ENCODE results near the gene ZNF254.
"Not testable (repeated sequence)": the region's sequence is repeated elsewhere in the genome, so short reads cannot be mapped to it uniquely, and the experiment has no call there.

The ZNF254 gene

DNA sequence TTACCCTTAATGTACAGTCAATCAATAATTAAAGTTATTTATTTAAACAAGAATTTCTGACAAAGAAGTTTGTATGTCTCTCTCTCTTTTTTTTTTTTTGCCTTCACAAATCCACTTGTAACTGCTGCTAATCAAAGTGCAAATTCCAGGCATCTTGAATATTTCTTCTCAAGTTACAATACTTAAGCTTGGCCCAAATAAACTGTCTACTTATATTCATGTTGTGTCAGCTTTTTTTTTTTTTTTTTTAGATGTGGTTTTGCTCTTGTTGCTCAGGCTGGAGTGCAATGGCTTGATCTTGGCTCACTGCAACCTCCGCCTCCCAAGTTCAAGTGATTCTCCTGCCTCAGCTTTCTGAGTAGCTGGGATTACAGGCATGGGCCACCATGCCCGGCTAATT, 13.6 kb downstream of the ZNF254 start:
- not testable (repeated sequence) for H3K4me3 ChIP-seq (ENCODE audit: low read depth in 1 of 2, low read length in 2 of 2); H3K9me3 ChIP-seq (ENCODE audit: control insufficient read depth in 1 of 2, low read length in 2 of 2); H3K27me3 ChIP-seq (ENCODE audit: control insufficient read depth in 1 of 2, insufficient read depth in 2 of 2, low read length in 2 of 2); H3K4me1 ChIP-seq (ENCODE audit: control insufficient read depth in 1 of 2, insufficient read depth in 2 of 2, low read length in 2 of 2); H3K9ac ChIP-seq (ENCODE audit: low read depth in 1 of 2, low read length in 2 of 2); H3K27ac ChIP-seq (ENCODE audit: low read depth, low read length)
- peaks cover 0 to 12% of the 10 kb centered on the region in 2 donors for H3K36me3 ChIP-seq (ENCODE audit: control insufficient read depth in 1 of 2, insufficient read depth in 2 of 2, low read length in 2 of 2)

DNA sequence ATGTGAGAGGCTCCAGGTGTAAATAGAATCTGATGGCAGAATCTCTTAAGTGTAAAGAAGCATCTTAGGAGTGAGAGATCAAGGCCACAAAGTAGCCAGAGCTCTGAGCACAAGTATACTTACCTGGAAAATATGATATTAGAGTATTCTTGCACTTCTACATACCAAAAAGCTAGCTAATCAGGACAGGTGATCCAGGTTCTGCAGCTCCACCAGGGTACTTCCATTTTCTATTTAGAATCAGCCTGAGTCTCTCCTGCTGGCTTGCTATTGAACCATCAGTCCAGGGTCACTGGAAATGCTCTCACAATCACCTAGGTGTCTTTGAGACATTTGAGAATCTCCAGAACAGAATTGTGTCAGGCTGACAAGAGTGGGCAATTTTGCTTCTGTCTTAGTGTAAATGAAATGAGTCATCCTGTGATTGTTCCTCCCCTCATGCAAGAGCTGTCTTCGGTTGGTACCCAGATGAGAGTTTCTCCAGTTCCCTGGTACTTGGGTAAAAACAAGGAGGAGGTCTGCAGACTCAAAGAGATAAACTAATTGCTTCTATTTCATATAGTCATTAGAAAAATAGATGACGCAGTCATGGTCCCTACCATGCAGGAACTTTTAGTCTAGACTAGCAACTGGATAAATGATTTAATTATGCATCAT, 14.6 kb downstream of the ZNF254 start:
- H3K27me3 ChIP-seq (ENCODE audit: control insufficient read depth in 1 of 2, insufficient read depth in 2 of 2, low read length in 2 of 2): no peaks in the 10 kb centered on the region
- H3K4me1 ChIP-seq (ENCODE audit: control insufficient read depth in 1 of 2, insufficient read depth in 2 of 2, low read length in 2 of 2): no peaks in the 10 kb centered on the region
- H3K36me3 ChIP-seq (ENCODE audit: control insufficient read depth in 1 of 2, insufficient read depth in 2 of 2, low read length in 2 of 2): peaks cover 0 to 15% of the 10 kb centered on the region in 2 donors
- H3K9me3 ChIP-seq (ENCODE audit: control insufficient read depth in 1 of 2, low read length in 2 of 2): no peaks in the 10 kb centered on the region
- no peak overlapping the region for H3K4me3 ChIP-seq (ENCODE audit: low read depth in 1 of 2, low read length in 2 of 2)
- H3K27ac ChIP-seq (ENCODE audit: low read depth, low read length): no peak overlapping the region
- no peak overlapping the region for H3K9ac ChIP-seq (ENCODE audit: low read depth in 1 of 2, low read length in 2 of 2)

DNA sequence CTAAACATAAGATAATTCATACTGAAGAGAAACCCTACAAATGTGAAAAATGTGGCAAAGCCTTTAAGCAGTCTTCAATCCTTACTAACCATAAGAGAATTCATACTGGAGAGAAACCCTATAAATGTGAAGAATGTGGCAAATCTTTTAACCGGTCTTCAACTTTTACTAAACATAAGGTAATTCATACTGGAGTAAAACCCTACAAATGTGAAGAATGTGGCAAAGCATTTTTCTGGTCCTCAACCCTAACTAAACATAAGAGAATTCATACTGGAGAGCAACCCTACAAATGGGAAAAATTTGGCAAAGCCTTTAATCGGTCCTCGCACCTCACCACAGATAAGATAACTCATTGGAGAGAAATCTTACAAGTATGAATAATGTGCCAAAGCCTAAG, 40.6 kb downstream of the ZNF254 start:
- Histone ChIP-seq H3K36me3 (ENCODE audit: control insufficient read depth in 1 of 2, insufficient read depth in 2 of 2, low read length in 2 of 2) (peaks cover 16 to 21% of the 10 kb centered on the region in 2 donors), H3K4me1 (ENCODE audit: control insufficient read depth in 1 of 2, insufficient read depth in 2 of 2, low read length in 2 of 2) (no peaks in the 10 kb centered on the region), H3K27me3 (ENCODE audit: control insufficient read depth in 1 of 2, insufficient read depth in 2 of 2, low read length in 2 of 2) (no peaks in the 10 kb centered on the region), H3K9me3 (ENCODE audit: control insufficient read depth in 1 of 2, low read length in 2 of 2) (peaks cover 44 to 76% of the 10 kb centered on the region in 2 donors), H3K9ac (ENCODE audit: low read depth in 1 of 2, low read length in 2 of 2) (no peak overlapping the region), H3K4me3 (ENCODE audit: low read depth in 1 of 2, low read length in 2 of 2) (no peak overlapping the region), H3K27ac (ENCODE audit: low read depth, low read length) (no peak overlapping the region)

DNA sequence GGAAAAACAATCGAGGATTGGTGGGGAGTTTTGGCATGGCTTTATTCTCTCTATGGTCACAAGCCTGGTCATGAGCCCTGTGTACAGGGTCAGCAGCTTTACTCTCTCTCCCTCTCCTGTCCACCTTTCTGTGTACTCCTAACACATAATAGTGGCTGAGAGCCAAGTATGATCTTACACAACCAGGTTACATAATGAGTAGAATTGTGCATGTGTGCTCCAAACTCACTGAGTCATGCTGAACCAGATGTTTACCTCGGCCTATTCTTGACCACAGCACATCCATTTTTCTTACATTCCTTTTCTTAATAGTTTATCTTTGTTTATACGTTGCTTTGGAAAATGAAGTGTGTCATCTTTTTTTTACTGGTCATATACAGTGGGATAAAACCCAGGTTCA, 53.1 kb downstream of the ZNF254 start:
- Histone ChIP-seq H3K36me3 (ENCODE audit: control insufficient read depth in 1 of 2, insufficient read depth in 2 of 2, low read length in 2 of 2) (peaks cover 0 to 6% of the 10 kb centered on the region in 2 donors), H3K27me3 (ENCODE audit: control insufficient read depth in 1 of 2, insufficient read depth in 2 of 2, low read length in 2 of 2) (no peaks in the 10 kb centered on the region), H3K4me3 (ENCODE audit: low read depth in 1 of 2, low read length in 2 of 2) (no peak overlapping the region), H3K4me1 (ENCODE audit: control insufficient read depth in 1 of 2, insufficient read depth in 2 of 2, low read length in 2 of 2) (no peaks in the 10 kb centered on the region), H3K9ac (ENCODE audit: low read depth in 1 of 2, low read length in 2 of 2) (no peak overlapping the region), H3K27ac (ENCODE audit: low read depth, low read length) (no peak overlapping the region), H3K9me3 (ENCODE audit: control insufficient read depth in 1 of 2, low read length in 2 of 2) (peaks cover 51 to 60% of the 10 kb centered on the region in 2 donors)

DNA sequence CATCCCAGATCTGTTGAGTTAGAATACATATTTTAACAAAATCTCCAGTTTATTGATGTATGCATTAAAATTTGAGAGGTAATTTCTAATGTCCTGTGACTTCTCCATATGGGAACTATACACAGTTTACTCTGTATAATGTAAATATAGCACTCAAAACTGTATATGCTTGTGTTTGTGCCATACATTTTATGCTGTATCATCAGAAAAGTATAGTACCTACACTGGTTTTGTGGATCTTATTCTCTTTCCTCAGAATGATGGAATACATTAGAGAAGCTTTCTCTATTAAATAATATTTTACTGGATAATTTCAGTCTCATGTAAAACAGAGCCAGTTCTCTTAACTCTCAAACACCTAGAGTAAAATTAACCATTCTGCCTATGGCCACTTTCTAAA, 53.6 kb downstream of the ZNF254 start:
- Histone ChIP-seq H3K27me3 (ENCODE audit: control insufficient read depth in 1 of 2, insufficient read depth in 2 of 2, low read length in 2 of 2) (no peaks in the 10 kb centered on the region), H3K4me1 (ENCODE audit: control insufficient read depth in 1 of 2, insufficient read depth in 2 of 2, low read length in 2 of 2) (no peaks in the 10 kb centered on the region), H3K36me3 (ENCODE audit: control insufficient read depth in 1 of 2, insufficient read depth in 2 of 2, low read length in 2 of 2) (peaks cover 0 to 6% of the 10 kb centered on the region in 2 donors), H3K4me3 (ENCODE audit: low read depth in 1 of 2, low read length in 2 of 2) (no peak overlapping the region), H3K9ac (ENCODE audit: low read depth in 1 of 2, low read length in 2 of 2) (no peak overlapping the region), H3K9me3 (ENCODE audit: control insufficient read depth in 1 of 2, low read length in 2 of 2) (peaks cover 49 to 58% of the 10 kb centered on the region in 2 donors), H3K27ac (ENCODE audit: low read depth, low read length) (no peak overlapping the region)

DNA sequence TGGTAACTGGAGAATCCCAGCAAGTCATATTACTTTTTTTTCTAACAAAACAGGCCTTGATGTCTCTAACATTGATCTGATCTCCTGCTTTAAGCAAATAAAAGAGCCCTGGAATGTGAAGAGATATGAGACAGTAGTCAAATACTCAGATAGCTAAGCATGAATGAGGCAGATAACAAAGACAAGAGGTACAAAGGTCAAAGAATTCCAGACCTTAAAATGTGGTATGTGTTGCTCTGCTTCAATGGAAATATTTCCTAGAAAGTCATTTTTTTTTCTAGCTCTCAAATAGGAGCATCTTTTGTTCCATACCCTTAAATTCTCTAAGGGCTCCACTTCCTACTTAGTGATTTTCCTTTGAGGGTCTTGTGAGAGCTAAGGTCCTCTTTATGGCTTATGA, 54.6 kb downstream of the ZNF254 start:
- H3K9ac ChIP-seq (ENCODE audit: low read depth in 1 of 2, low read length in 2 of 2): no peak overlapping the region
- H3K9me3 ChIP-seq (ENCODE audit: control insufficient read depth in 1 of 2, low read length in 2 of 2): peaks cover 53% of the 10 kb centered on the region in 2 donors
- no peaks in the 10 kb centered on the region for H3K4me1 ChIP-seq (ENCODE audit: control insufficient read depth in 1 of 2, insufficient read depth in 2 of 2, low read length in 2 of 2)
- peaks cover 0 to 6% of the 10 kb centered on the region in 2 donors for H3K36me3 ChIP-seq (ENCODE audit: control insufficient read depth in 1 of 2, insufficient read depth in 2 of 2, low read length in 2 of 2)
- no peak overlapping the region for H3K4me3 ChIP-seq (ENCODE audit: low read depth in 1 of 2, low read length in 2 of 2)
- no peaks in the 10 kb centered on the region for H3K27me3 ChIP-seq (ENCODE audit: control insufficient read depth in 1 of 2, insufficient read depth in 2 of 2, low read length in 2 of 2)
- H3K27ac ChIP-seq (ENCODE audit: low read depth, low read length): no peak overlapping the region

DNA sequence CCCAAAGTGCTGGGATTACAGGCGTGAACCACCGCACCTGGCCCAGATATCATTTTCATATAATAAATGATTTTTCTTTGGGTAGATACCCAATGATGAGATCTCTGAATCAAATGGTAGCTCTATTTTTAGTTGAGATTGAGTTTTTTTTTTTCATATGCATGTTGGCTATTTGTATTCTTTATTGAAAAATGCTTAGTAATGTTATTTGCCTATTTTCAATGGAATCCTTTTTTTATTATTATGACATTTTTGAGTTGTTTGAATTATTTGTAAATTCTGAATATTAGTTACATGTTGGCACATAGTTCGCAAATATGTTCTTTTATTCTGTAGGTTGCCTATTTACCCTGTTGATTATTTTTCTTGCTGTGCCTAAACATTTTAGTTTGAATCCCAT, 55.8 kb downstream of the ZNF254 start:
- no peaks in the 10 kb centered on the region for H3K4me1 ChIP-seq (ENCODE audit: control insufficient read depth in 1 of 2, insufficient read depth in 2 of 2, low read length in 2 of 2)
- H3K4me3 ChIP-seq (ENCODE audit: low read depth in 1 of 2, low read length in 2 of 2): no peak overlapping the region
- H3K27me3 ChIP-seq (ENCODE audit: control insufficient read depth in 1 of 2, insufficient read depth in 2 of 2, low read length in 2 of 2): no peaks in the 10 kb centered on the region
- peaks cover 47% of the 10 kb centered on the region in 2 donors for H3K9me3 ChIP-seq (ENCODE audit: control insufficient read depth in 1 of 2, low read length in 2 of 2)
- no peaks in the 10 kb centered on the region for H3K36me3 ChIP-seq (ENCODE audit: control insufficient read depth in 1 of 2, insufficient read depth in 2 of 2, low read length in 2 of 2)
- H3K9ac ChIP-seq (ENCODE audit: low read depth in 1 of 2, low read length in 2 of 2): no peak overlapping the region
- H3K27ac ChIP-seq (ENCODE audit: low read depth, low read length): no peak overlapping the region

DNA sequence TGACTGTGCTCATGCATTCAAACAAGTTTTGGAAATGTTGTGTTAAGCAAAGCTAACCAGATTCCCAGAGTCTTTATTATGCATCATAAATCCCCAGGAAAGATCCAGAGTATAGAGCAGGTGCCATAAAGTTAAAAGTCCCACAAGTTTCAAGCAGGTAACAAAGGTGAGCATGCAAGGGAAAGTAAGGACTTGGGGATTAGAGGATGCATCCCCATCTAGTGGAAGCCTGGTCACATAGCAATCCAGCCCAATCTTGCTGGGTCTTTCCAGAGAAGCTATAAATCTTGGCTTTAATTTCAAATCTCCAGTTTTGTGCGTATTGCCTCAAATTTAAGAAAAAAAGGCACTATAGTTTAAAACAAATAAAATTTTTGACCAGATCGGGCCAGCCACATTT, 72.7 kb downstream of the ZNF254 start:
- H3K4me1 ChIP-seq (ENCODE audit: control insufficient read depth in 1 of 2, insufficient read depth in 2 of 2, low read length in 2 of 2): no peaks in the 10 kb centered on the region
- H3K27me3 ChIP-seq (ENCODE audit: control insufficient read depth in 1 of 2, insufficient read depth in 2 of 2, low read length in 2 of 2): no peaks in the 10 kb centered on the region
- peaks cover 41 to 50% of the 10 kb centered on the region in 2 donors for H3K9me3 ChIP-seq (ENCODE audit: control insufficient read depth in 1 of 2, low read length in 2 of 2)
- no peak overlapping the region for H3K9ac ChIP-seq (ENCODE audit: low read depth in 1 of 2, low read length in 2 of 2)
- no peaks in the 10 kb centered on the region for H3K36me3 ChIP-seq (ENCODE audit: control insufficient read depth in 1 of 2, insufficient read depth in 2 of 2, low read length in 2 of 2)
- H3K27ac ChIP-seq (ENCODE audit: low read depth, low read length): no peak overlapping the region
- no peak overlapping the region for H3K4me3 ChIP-seq (ENCODE audit: low read depth in 1 of 2, low read length in 2 of 2)

DNA sequence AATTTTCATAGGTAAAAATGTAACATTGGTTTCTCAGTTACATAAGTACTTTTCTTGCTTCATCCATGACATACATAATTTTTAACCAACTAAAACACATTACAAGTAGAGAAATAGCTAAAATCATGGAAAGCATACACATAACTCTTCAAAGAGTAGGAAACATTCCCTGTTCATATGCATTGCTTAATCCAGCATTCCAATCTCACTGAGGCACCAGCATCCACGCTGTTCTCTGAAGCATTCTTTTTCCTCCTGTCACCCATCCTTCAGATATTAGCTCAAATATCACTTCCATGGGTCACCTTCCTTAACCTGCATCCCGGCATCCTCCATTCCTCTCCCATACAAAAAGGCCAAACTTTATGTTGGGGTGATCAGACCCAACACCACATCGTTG, 79.1 kb downstream of the ZNF254 start:
- Histone ChIP-seq H3K9ac (ENCODE audit: low read depth in 1 of 2, low read length in 2 of 2) (no peak overlapping the region), H3K27ac (ENCODE audit: low read depth, low read length) (no peak overlapping the region), H3K27me3 (ENCODE audit: control insufficient read depth in 1 of 2, insufficient read depth in 2 of 2, low read length in 2 of 2) (no peaks in the 10 kb centered on the region), H3K36me3 (ENCODE audit: control insufficient read depth in 1 of 2, insufficient read depth in 2 of 2, low read length in 2 of 2) (no peaks in the 10 kb centered on the region), H3K4me1 (ENCODE audit: control insufficient read depth in 1 of 2, insufficient read depth in 2 of 2, low read length in 2 of 2) (no peaks in the 10 kb centered on the region), H3K4me3 (ENCODE audit: low read depth in 1 of 2, low read length in 2 of 2) (no peak overlapping the region), H3K9me3 (ENCODE audit: control insufficient read depth in 1 of 2, low read length in 2 of 2) (peaks cover 37 to 52% of the 10 kb centered on the region in 2 donors)

DNA sequence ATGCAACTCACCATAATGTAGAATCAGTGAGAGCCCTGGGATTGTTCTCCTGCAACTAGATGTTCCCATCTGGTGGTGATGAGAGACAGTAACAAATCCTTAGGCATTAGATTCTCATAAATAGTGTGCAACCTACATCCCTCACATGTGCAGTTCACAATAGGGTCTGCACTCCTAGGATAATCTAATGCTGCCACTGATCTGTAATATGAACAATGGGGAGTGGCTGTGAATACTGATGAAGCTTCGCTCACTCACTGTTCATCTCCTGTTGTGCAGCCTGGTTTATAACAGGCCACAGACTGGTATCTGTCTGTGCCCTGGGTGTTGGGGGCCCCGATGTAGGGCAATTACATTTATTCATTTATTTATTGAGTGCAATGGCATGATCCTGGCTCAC, 86.9 kb downstream of the ZNF254 start:
- H3K9ac ChIP-seq (ENCODE audit: low read depth in 1 of 2, low read length in 2 of 2): no peak overlapping the region
- H3K4me1 ChIP-seq (ENCODE audit: control insufficient read depth in 1 of 2, insufficient read depth in 2 of 2, low read length in 2 of 2): no peaks in the 10 kb centered on the region
- H3K27ac ChIP-seq (ENCODE audit: low read depth, low read length): no peak overlapping the region
- peaks cover 27 to 37% of the 10 kb centered on the region in 2 donors for H3K9me3 ChIP-seq (ENCODE audit: control insufficient read depth in 1 of 2, low read length in 2 of 2)
- no peaks in the 10 kb centered on the region for H3K36me3 ChIP-seq (ENCODE audit: control insufficient read depth in 1 of 2, insufficient read depth in 2 of 2, low read length in 2 of 2)
- H3K27me3 ChIP-seq (ENCODE audit: control insufficient read depth in 1 of 2, insufficient read depth in 2 of 2, low read length in 2 of 2): no peaks in the 10 kb centered on the region
- no peak overlapping the region for H3K4me3 ChIP-seq (ENCODE audit: low read depth in 1 of 2, low read length in 2 of 2)

DNA sequence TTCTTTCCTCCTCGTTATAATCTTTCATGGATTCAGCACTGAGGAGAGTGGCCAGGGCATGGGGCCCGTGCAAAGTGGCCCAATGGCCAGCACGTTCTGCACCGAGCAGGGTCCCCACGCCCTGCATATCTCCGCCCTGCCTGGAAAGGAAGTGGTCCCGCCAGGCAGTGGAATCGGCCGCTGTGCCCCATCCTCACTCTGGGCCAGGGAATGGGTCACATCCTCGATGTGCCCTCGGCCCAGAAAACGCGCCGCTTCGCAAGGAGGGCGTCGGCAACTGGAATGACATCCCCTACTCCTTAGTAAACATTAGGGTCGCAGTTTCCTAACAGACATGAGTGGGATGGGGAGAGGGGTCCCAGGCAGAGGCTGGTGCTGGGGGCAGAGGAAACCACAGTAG, 90.7 kb downstream of the ZNF254 start:
- Histone ChIP-seq H3K9ac (ENCODE audit: low read depth in 1 of 2, low read length in 2 of 2) (no peak overlapping the region), H3K27ac (ENCODE audit: low read depth, low read length) (no peak overlapping the region), H3K4me3 (ENCODE audit: low read depth in 1 of 2, low read length in 2 of 2) (no peak overlapping the region), H3K4me1 (ENCODE audit: control insufficient read depth in 1 of 2, insufficient read depth in 2 of 2, low read length in 2 of 2) (no peaks in the 10 kb centered on the region), H3K9me3 (ENCODE audit: control insufficient read depth in 1 of 2, low read length in 2 of 2) (peaks cover 20 to 38% of the 10 kb centered on the region in 2 donors), H3K36me3 (ENCODE audit: control insufficient read depth in 1 of 2, insufficient read depth in 2 of 2, low read length in 2 of 2) (no peaks in the 10 kb centered on the region), H3K27me3 (ENCODE audit: control insufficient read depth in 1 of 2, insufficient read depth in 2 of 2, low read length in 2 of 2) (no peaks in the 10 kb centered on the region)

All from duodenal mucosa (tissue), 2 donors.